Neural progenitor cell (in vitro differentiated cells): Measurements from ENCODE around the gene KRTAP9-9.

Experiments
- CTCF ChIP-seq: fragments of 200-600 bp; sonication (generic); IDR thresholded peaks from 2 replicates; pipeline ENCODE4 v1.5.1; 2017; ENCODE audit warnings: antibody characterized with exemption, mild to moderate bottlenecking
- EZH2 ChIP-seq: fragments of 200-600 bp; sonication (generic); IDR thresholded peaks from 2 replicates; pipeline ENCODE4 v1.6.1; 2017; ENCODE audit warnings: antibody characterized with exemption, mild to moderate bottlenecking, moderate library complexity
- EZH2phosphoT487 ChIP-seq: fragments of 200-600 bp; sonication (generic); IDR thresholded peaks from 2 replicates; pipeline ENCODE4 v1.6.1; 2017; ENCODE audit warnings: antibody characterized with exemption

GRCh38 chr17:41264599-41264998, 9.4 kb downstream of the KRTAP9-9 start:
- TF ChIP-seq CTCF (no peak), EZH2 (no peak), EZH2phosphoT487 (no peak)
